Neural progenitor cell (in vitro differentiated cells): ENCODE results near the gene USP14. TPM values are rescaled to one million over a fixed set of nuclear protein-coding genes. Genes with fewer than 3 reads are reported as not detected.

ENCODE experiments used
- DNase-seq: peaks from one replicate; pipeline ENCODE4 v3.0.0-alpha.2; 2016; ENCODE audit warnings: low spot score
- H2AFZ ChIP-seq: fragments of 200-600 bp; sonication (generic); replicated peaks from 2 replicates; pipeline ENCODE4 v1.6.1; 2016; ENCODE audit warnings: antibody characterized with exemption
- H3F3A ChIP-seq: fragments of 200-600 bp; sonication (generic); 2 replicates; pipeline ENCODE4 v1.6.1; 2016; ENCODE audit warnings: antibody characterized with exemption, low read depth
- H3K27ac ChIP-seq: fragments of 200-600 bp; sonication (generic); 2 replicates; pipeline ENCODE4 v1.5.1; 2016; ENCODE audit warnings: mild to moderate bottlenecking
- H3K27me3 ChIP-seq: fragments of 200-600 bp; sonication (generic); 2 replicates; pipeline ENCODE4 v1.6.1; 2016; ENCODE audit warnings: mild to moderate bottlenecking, moderate library complexity
- H3K36me3 ChIP-seq: fragments of 200-600 bp; sonication (generic); 2 replicates; pipeline ENCODE4 v1.5.1; 2016
- H3K4me1 ChIP-seq: fragments of 200-600 bp; sonication (generic); 2 replicates; pipeline ENCODE4 v1.6.1; 2016; ENCODE audit warnings: mixed run types
- H3K4me2 ChIP-seq: fragments of 200-600 bp; sonication (generic); 2 replicates; pipeline ENCODE4 v1.6.1; 2016
- H3K4me3 ChIP-seq: fragments of 200-600 bp; sonication (generic); 2 replicates; pipeline ENCODE4 v1.5.1; 2016
- H3K79me2 ChIP-seq: fragments of 200-600 bp; sonication (generic); 2 replicates; pipeline ENCODE4 v1.6.1; 2016; ENCODE audit warnings: low read depth
- H3K9ac ChIP-seq: fragments of 200-600 bp; sonication (generic); 2 replicates; pipeline ENCODE4 v1.6.1; 2016
- H3K9me3 ChIP-seq: fragments of 200-600 bp; sonication (generic); 2 replicates; pipeline ENCODE4 v1.5.1; 2016; ENCODE audit warnings: low read depth
- H4K20me1 ChIP-seq: fragments of 200-600 bp; sonication (generic); 2 replicates; pipeline ENCODE4 v1.6.1; 2016; ENCODE audit warnings: low read depth
- H3K27ac Mint-ChIP-seq: 3 replicates; pipeline ENCODE4 v1.8.0; 2021; ENCODE audit warnings: mixed read lengths
- H3K27me3 Mint-ChIP-seq: 2 replicates; pipeline ENCODE4 v1.8.0; 2022; ENCODE audit warnings: low read depth, mild to moderate bottlenecking, inconsistent platforms, moderate library complexity, mixed read lengths; ENCODE audit not compliant: insufficient read depth
- H3K36me3 Mint-ChIP-seq: 3 replicates; pipeline ENCODE4 v1.8.0; 2021; ENCODE audit warnings: mixed read lengths
- H3K4me1 Mint-ChIP-seq: 3 replicates; pipeline ENCODE4 v1.8.0; 2021; ENCODE audit warnings: mixed read lengths
- H3K4me3 Mint-ChIP-seq: 3 replicates; pipeline ENCODE4 v1.8.0; 2021; ENCODE audit warnings: mild to moderate bottlenecking, moderate library complexity, mixed read lengths
- H3K9me3 Mint-ChIP-seq: 3 replicates; pipeline ENCODE4 v1.8.0; 2020; ENCODE audit warnings: mixed read lengths
- CTCF ChIP-seq: fragments of 200-600 bp; sonication (generic); IDR thresholded peaks from 2 replicates; pipeline ENCODE4 v1.5.1; 2017; ENCODE audit warnings: antibody characterized with exemption, mild to moderate bottlenecking
- EZH2 ChIP-seq: fragments of 200-600 bp; sonication (generic); IDR thresholded peaks from 2 replicates; pipeline ENCODE4 v1.6.1; 2017; ENCODE audit warnings: antibody characterized with exemption, mild to moderate bottlenecking, moderate library complexity
- EZH2phosphoT487 ChIP-seq: fragments of 200-600 bp; sonication (generic); IDR thresholded peaks from 2 replicates; pipeline ENCODE4 v1.6.1; 2017; ENCODE audit warnings: antibody characterized with exemption
- microRNA-seq: library from miRNA; unstranded; fragments of <30 nt; microRNA quantifications from one replicate; pipeline ENCODE4, GENCODE V29; 2016
- small RNA-seq: library from RNA; depleted of rRNA; stranded (forward); fragments of <200 nt; gene quantifications from one replicate; pipeline ENCODE3, GENCODE V24; 2015
- total RNA-seq: library from RNA; depleted of rRNA; stranded (reverse); fragments of >200 nt; gene quantifications from 2 replicates; pipeline ENCODE4 v1.2.3, GENCODE V29; 2015; ENCODE audit warnings: low replicate concordance

Gene USP14
- total RNA-seq, 1 donor from 2014 or later = 38.9 TPM

DNA sequence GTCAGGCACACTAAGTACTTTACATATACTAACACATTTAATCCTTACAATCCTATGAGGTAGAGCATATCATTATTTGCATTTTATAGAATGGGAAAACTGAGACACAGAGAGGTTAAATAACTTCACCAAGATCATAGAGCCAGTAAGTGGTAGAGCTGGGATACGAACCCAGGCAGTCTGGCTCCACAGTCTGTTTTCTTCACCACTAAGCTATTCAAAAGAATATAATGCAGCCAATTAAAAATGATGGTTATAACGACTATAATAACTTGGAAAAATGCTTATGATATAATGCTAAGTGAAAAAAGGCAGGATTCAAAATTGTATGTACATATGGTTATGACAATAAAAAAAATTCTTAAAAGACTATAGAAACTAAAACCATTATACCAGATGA, 102.2 kb downstream of the USP14 start:
- Histone ChIP-seq H3K79me2 (peaks cover 28% of the 10 kb centered on the region), H3K4me1 (no peaks in the 10 kb centered on the region), H3K27ac (no peak overlapping the region), H3K36me3 (peaks cover 49% of the 10 kb centered on the region), H3K9ac (no peak overlapping the region), H3K9me3 (no peaks in the 10 kb centered on the region), H3K4me2 (no peak overlapping the region), H3K4me3 (no peak overlapping the region), H3F3A (no peaks in the 10 kb centered on the region), H3K27me3 (no peaks in the 10 kb centered on the region), H2AFZ (no peak overlapping the region), H4K20me1 (no peaks in the 10 kb centered on the region)
- peaks cover 3% of the 10 kb centered on the region for H3K27me3 Mint-ChIP-seq
- TF ChIP-seq EZH2phosphoT487 = no peak
- no peak for TF ChIP-seq EZH2
- TF ChIP-seq CTCF = no peak
- no peaks in the 10 kb centered on the region for H3K9me3 Mint-ChIP-seq
- H3K36me3 Mint-ChIP-seq = peaks cover 14% of the 10 kb centered on the region
- DNase-seq = no peak
- H3K4me3 Mint-ChIP-seq = no peak overlapping the region
- no peak overlapping the region for H3K27ac Mint-ChIP-seq
- no peaks in the 10 kb centered on the region for H3K4me1 Mint-ChIP-seq

DNA sequence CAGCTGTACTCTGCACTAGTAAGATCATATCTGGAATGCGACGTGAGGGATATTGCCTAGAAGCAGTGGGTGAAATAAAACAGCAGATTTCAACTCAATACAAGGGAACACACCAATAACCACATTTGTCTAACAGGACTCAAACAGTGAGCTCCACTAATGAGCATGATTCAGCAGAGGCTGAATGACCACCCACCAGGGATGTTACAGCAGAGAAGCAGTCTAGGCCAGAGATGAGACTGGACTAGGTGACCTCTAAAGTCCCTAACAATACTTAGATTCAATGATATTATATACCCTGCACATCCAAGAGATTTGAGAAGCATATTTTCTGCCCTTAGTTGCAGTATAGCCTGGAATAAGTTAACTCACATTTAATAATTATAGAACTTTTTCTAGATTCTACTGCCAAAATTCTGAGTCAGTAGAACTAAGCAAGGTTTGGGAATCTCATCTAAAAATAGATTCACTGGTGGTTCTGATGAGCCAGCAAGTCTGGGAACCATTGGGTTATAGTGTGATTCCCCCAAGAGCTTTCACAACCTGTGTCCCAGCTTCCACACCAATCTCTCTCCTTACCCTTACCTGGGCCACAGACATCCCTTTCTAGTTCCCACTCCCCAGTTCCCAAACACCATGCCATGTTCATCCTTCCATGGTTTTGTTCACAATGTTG, 103.2 kb downstream of the USP14 start:
- Histone ChIP-seq H3K27me3 (no peaks in the 10 kb centered on the region), H4K20me1 (peaks cover 8% of the 10 kb centered on the region), H3K4me2 (no peak overlapping the region), H3K9me3 (no peaks in the 10 kb centered on the region), H3K4me1 (peaks cover 2% of the 10 kb centered on the region), H3K9ac (no peak overlapping the region), H3K36me3 (peaks cover 47% of the 10 kb centered on the region), H2AFZ (no peak overlapping the region), H3K27ac (no peak overlapping the region), H3F3A (no peaks in the 10 kb centered on the region), H3K79me2 (peaks cover 38% of the 10 kb centered on the region), H3K4me3 (no peak overlapping the region)
- no peak for DNase-seq
- Mint-ChIP-seq H3K4me3 (no peak overlapping the region), H3K4me1 (no peaks in the 10 kb centered on the region), H3K27me3 (peaks cover 3% of the 10 kb centered on the region), H3K27ac (no peak overlapping the region), H3K36me3 (peaks cover 13% of the 10 kb centered on the region), H3K9me3 (no peaks in the 10 kb centered on the region)
- TF ChIP-seq CTCF (no peak), EZH2 (no peak), EZH2phosphoT487 (no peak)

Small RNAs within 50 kb of the gene (microRNA-seq; reads per million reads assigned to microRNA genes)
- gene MIR8078 = not detected

Small RNAs within 50 kb of the gene (small RNA-seq; reads per million reads assigned to genes)
- gene MIR8078 = not detected

Other genes with a start within 250 kb of the USP14 start
- 0.36 and 0.62 TPM in 2 replicates for gene TUBB8B, start 108.9 kb upstream of the USP14 start, total RNA-seq
- 148 and 241 TPM in 2 replicates for gene THOC1, start 109.5 kb downstream of the USP14 start, total RNA-seq